Stomach (tissue), 4 donors: ENCODE measurements around the gene MKS1.

Experiments used
- EP300 ChIP-seq: sonication (generic); formaldehyde crosslinking; IDR thresholded peaks from one replicate; pipeline ENCODE4 v1.6.1; 2017; ENCODE audit warnings: antibody characterized with exemption
- POLR2A ChIP-seq, 4 donors: fragments of 450-650 bp; IDR thresholded peaks; one replicate each; pipeline ENCODE4 v1.6.1; 2016; ENCODE audit warnings: antibody characterized with exemption in 4 of 4, control low read depth in 2 of 4, mild to moderate bottlenecking in 1 of 4, moderate library complexity in 1 of 4
- POLR2AphosphoS5 ChIP-seq, 3 donors: sonication (generic); formaldehyde crosslinking; IDR thresholded peaks; one replicate each; pipeline ENCODE4 v1.6.1; 2016; ENCODE audit warnings: antibody characterized with exemption in 3 of 3
- TF ChIP-seq, protein P1 (sequence below), 7 experiments: fragments of 450-650 bp in 4 of 7; fragments of 200-600 bp in 3 of 7; sonication (generic) in 3 of 7; IDR thresholded peaks; one replicate each; pipeline ENCODE4 v1.5.1; 2016 to 2019; ENCODE audit warnings: antibody characterized with exemption in 7 of 7, control low read depth in 2 of 7, mild to moderate bottlenecking in 1 of 7

- TF ChIP-seq, protein P1, sequence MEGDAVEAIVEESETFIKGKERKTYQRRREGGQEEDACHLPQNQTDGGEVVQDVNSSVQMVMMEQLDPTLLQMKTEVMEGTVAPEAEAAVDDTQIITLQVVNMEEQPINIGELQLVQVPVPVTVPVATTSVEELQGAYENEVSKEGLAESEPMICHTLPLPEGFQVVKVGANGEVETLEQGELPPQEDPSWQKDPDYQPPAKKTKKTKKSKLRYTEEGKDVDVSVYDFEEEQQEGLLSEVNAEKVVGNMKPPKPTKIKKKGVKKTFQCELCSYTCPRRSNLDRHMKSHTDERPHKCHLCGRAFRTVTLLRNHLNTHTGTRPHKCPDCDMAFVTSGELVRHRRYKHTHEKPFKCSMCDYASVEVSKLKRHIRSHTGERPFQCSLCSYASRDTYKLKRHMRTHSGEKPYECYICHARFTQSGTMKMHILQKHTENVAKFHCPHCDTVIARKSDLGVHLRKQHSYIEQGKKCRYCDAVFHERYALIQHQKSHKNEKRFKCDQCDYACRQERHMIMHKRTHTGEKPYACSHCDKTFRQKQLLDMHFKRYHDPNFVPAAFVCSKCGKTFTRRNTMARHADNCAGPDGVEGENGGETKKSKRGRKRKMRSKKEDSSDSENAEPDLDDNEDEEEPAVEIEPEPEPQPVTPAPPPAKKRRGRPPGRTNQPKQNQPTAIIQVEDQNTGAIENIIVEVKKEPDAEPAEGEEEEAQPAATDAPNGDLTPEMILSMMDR (IDR thresholded peaks at IDR 0.05), result no peak
- TF ChIP-seq POLR2A (IDR thresholded peaks at IDR 0.05) (no peak), EP300 (no peak), POLR2AphosphoS5 (IDR thresholded peaks at IDR 0.05) (no peak)
Measured at GRCh38 chr17:58158181-58158580, 60.9 kb downstream of the MKS1 start.
